HepG2 (cell line): Measurements from ENCODE around the gene CHI3L1. TPM values are rescaled to one million over a fixed set of nuclear protein-coding genes. Genes with fewer than 3 reads are reported as not detected.

ENCODE experiments used
- ATAC-seq: fragments of 200-7000 bp; cut with Tn5 transposase; 3 replicates; pipeline ENCODE4 v1.9.1; 2020; ENCODE audit warnings: mild to moderate bottlenecking, moderate library complexity
- BruUV-seq: library from RNA; stranded (reverse); fragments of 400-500 nt; replicated peaks from 2 replicates; lab custom pipeline; 2021; lab: Mats Ljungman, UMichigan
- CTCF ChIA-PET: fragments of 300-600 bp; formaldehyde crosslinking; extraction: SDS; loops from one replicate; lab custom pipeline; 2021; ENCODE audit warnings: low total read pairs, inconsistent platforms, low intra/inter-chr PET ratio; lab: Yijun Ruan, JAX
- POLR2A ChIA-PET: fragments of 350-600 bp; sonication (Branson Sonifier 250); formaldehyde crosslinking; loops from one replicate; lab custom pipeline; 2020; ENCODE audit warnings: antibody characterized with exemption, inconsistent platforms; lab: Yijun Ruan, JAX
- DNase-seq: peaks from one replicate; pipeline ENCODE4 v3.0.0-alpha.2; 2015; ENCODE audit warnings: low spot score
- FAIRE-seq: peaks from 3 replicates; lab custom pipeline; 2011; peaks lifted over from hg19 to GRCh38; lab: Jason Lieb, UNC
- H2AFZ ChIP-seq: one replicate; pipeline ENCODE4 v1.6.1; 2011; ENCODE audit warnings: low read length, inconsistent platforms
- H3K27ac ChIP-seq: fragments of 300-600 bp; 3 replicates; pipeline ENCODE4 v1.8.0; 2011; ENCODE audit warnings: mixed run types, mild to moderate bottlenecking, mixed read lengths, low read length, inconsistent platforms; ENCODE audit not compliant: insufficient read depth; ENCODE audit errors: extremely low read length
- H3K27me3 ChIP-seq, 2 experiments: fragments of 200-600 bp in 1 of 2; 2 replicates in 1 of 2; 3 replicates in 1 of 2; pipeline versions ENCODE4 v1.6.0 to v1.8.0; 2011; ENCODE audit warnings: low read length in 2 of 2, mild to moderate bottlenecking in 2 of 2, moderate library complexity in 2 of 2, inconsistent platforms in 1 of 2; ENCODE audit not compliant: insufficient read depth in 2 of 2, control insufficient read depth in 1 of 2
- H3K36me3 ChIP-seq, 2 experiments: fragments of 200-600 bp in 1 of 2; replicated peaks in 1 of 2; 2 replicates in 1 of 2; 3 replicates in 1 of 2; pipeline versions ENCODE4 v1.5.1 to v1.8.0; 2011; ENCODE audit warnings: low read length in 2 of 2, inconsistent platforms in 1 of 2; ENCODE audit not compliant: insufficient read depth in 2 of 2, control insufficient read depth in 1 of 2
- H3K4me1 ChIP-seq: 2 replicates; pipeline ENCODE4 v1.5.1; 2012; ENCODE audit warnings: low read length, inconsistent platforms; ENCODE audit not compliant: insufficient read depth
- H3K4me2 ChIP-seq: 2 replicates; pipeline ENCODE4 v1.6.0; 2011; ENCODE audit warnings: low read depth, low read length, inconsistent platforms
- H3K4me3 ChIP-seq, 3 experiments: fragments of 200-600 bp in 1 of 3; sonication (generic), shearing (Covaris generic) in 1 of 3; replicated peaks in 1 of 3; 2 replicates each; pipeline ENCODE4 v1.5.1; 2011 to 2016; ENCODE audit warnings: low read length in 3 of 3, inconsistent platforms in 2 of 3, low read depth in 2 of 3, mild to moderate bottlenecking in 2 of 3, control low read depth in 1 of 3, mixed read lengths in 1 of 3; ENCODE audit not compliant: insufficient read depth in 1 of 3
- H3K79me2 ChIP-seq: one replicate; pipeline ENCODE4 v1.6.1; 2011; ENCODE audit warnings: low read length, inconsistent platforms; ENCODE audit not compliant: insufficient read depth
- H3K9ac ChIP-seq: 2 replicates; pipeline ENCODE4 v1.6.0; 2011; ENCODE audit warnings: mild to moderate bottlenecking, low read depth, low read length, inconsistent platforms; ENCODE audit not compliant: insufficient read depth
- H3K9me3 ChIP-seq: 2 replicates; pipeline ENCODE4 v1.5.1; 2012; ENCODE audit warnings: mild to moderate bottlenecking, low read length
- H4K20me1 ChIP-seq: 2 replicates; pipeline ENCODE4 v1.6.0; 2011; ENCODE audit warnings: inconsistent platforms, mild to moderate bottlenecking, low read length, moderate library complexity; ENCODE audit not compliant: insufficient read depth
- BRF2 ChIP-seq: sonication (generic); formaldehyde crosslinking; IDR thresholded peaks from 2 replicates; pipeline ENCODE4 v1.8.1; 2022; ENCODE audit warnings: mild to moderate bottlenecking, missing genetic modification reagents
- CTCF ChIP-seq: sonication (generic); formaldehyde crosslinking; IDR thresholded peaks from 2 replicates; pipeline ENCODE4 v1.5.0; 2020; ENCODE audit warnings: mild to moderate bottlenecking, missing genetic modification reagents, moderate library complexity
- FOXK2 ChIP-seq: fragments of 450-650 bp; IDR thresholded peaks from 2 replicates; pipeline ENCODE4 v1.6.1; 2016
- MEF2D ChIP-seq: sonication (generic); formaldehyde crosslinking; IDR thresholded peaks from 2 replicates; pipeline ENCODE4 v1.5.1; 2020; ENCODE audit warnings: mild to moderate bottlenecking, missing genetic modification reagents
- XRCC5 ChIP-seq: fragments of 200-400 bp; formaldehyde crosslinking; optimal IDR thresholded peaks from 2 replicates; pipeline ENCODE3; 2017; ENCODE audit warnings: mild to moderate bottlenecking, low read length
- ZBTB10 ChIP-seq: sonication (generic); formaldehyde crosslinking; IDR thresholded peaks from 2 replicates; pipeline ENCODE4 v1.4.0; 2020; ENCODE audit warnings: missing genetic modification reagents, borderline replicate concordance
- ZNF333 ChIP-seq: sonication (generic); formaldehyde crosslinking; IDR thresholded peaks from 2 replicates; pipeline ENCODE4 v1.4.0; 2020; ENCODE audit warnings: mild to moderate bottlenecking, missing genetic modification reagents, borderline replicate concordance
- ZNF460 ChIP-seq: sonication (generic); formaldehyde crosslinking; IDR thresholded peaks from 2 replicates; pipeline ENCODE4 v1.5.1; 2020; ENCODE audit warnings: missing genetic modification reagents, mild to moderate bottlenecking, borderline replicate concordance
- ZNF646 ChIP-seq: sonication (generic); formaldehyde crosslinking; IDR thresholded peaks from 2 replicates; pipeline ENCODE4 v1.9.0; 2021; ENCODE audit warnings: mild to moderate bottlenecking, missing genetic modification reagents
- ZSCAN22 ChIP-seq: sonication (generic); formaldehyde crosslinking; IDR thresholded peaks from 2 replicates; pipeline ENCODE4 v1.4.0; 2020; ENCODE audit warnings: mild to moderate bottlenecking, missing genetic modification reagents
- WGBS: methylation state at CpG from one replicate; pipeline ENCODE4 v1.1.6; 2017; ENCODE audit warnings: low lambda C conversion rate; 5-methylcytosine and 5-hydroxymethylcytosine counted together
- in situ Hi-C: cut with HindIII; loops from 2 replicates; pipeline ENCODE4 v1.10.0; 2017; ENCODE audit warnings: low pct_unique_long_range_greater_than_20kb; ENCODE audit not compliant: extremely low pct_ligation_motif_present
- intact Hi-C: fragments of 100-400 bp; cut with micrococcal nuclease; formaldehyde crosslinking; loops from one replicate; pipeline ENCODE4 v1.10.0; 2022; ENCODE audit not compliant: unreplicated experiment
- polyA plus RNA-seq, 8 experiments: library from polyadenylated mRNA; depleted of rRNA in 3 of 8; stranded (reverse) in 7 of 8; unstranded in 1 of 8; fragments of >200 nt; fragmentation: Illumina TruSeq in 4 of 8; extraction: Trizol in 4 of 8; gene quantifications; 2 replicates each; pipeline versions ENCODE4 v1.2.1 to v1.2.3, GENCODE V29; 2011 to 2016; ENCODE audit warnings: low read depth in 4 of 8, missing spikeins in 1 of 8, mixed read lengths in 1 of 8; ENCODE audit not compliant: insufficient read depth in 1 of 8
- total RNA-seq, 5 experiments: library from RNA; depleted of rRNA; stranded (reverse); fragments of >200 nt; fragmentation: Illumina TruSeq; extraction: Trizol; gene quantifications; 2 replicates each; pipeline ENCODE4 v1.2.3, GENCODE V29; 2016; ENCODE audit warnings: low read depth in 1 of 5

Gene CHI3L1
- total and polyA plus RNA-seq, 2 of the 13 experiments (the other 11 are each of a cell fraction or from before 2014, with no cell fraction given), result 0.09 to 0.13 TPM

GRCh38 chr1:203148579-203148978, 37.9 kb downstream of the CHI3L1 start (continued):
- TF ChIP-seq ZBTB10 (CRISPR knock-in tag) (no peak), ZNF646 (CRISPR knock-in tag) (no peak)
- TF ChIP-seq, all 625 proteins: peak for 0

DNA sequence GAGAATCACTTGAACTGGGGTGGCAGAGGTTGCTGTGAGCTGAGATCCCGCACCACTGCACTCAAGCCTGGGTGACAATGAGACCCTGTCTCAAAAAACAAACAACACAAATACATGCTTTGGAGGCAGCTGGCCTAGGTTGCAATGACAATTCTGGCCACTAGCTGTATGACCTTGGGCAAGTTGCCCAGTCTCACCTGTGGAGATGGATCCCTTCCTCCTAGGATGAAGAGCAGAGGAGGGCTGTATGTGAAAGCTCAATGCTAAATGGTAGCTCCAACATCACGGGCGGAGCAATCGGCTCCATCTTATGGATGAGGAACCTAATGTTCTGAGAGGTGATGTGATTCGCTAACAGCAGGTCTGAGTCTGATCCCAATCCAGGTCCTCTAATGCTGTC, 38.4 kb downstream of the CHI3L1 start:
- FAIRE-seq (peak; percentile 64), ATAC-seq (peak; percentile 69)
- TF ChIP-seq MEF2D (CRISPR knock-in tag), result no peak
- TF ChIP-seq ZNF333 (CRISPR knock-in tag), result no peak
- TF ChIP-seq BRF2, result no peak
- peak; percentile 39 for TF ChIP-seq CTCF (CRISPR knock-in tag)
- peak; percentile 23 for TF ChIP-seq XRCC5
- 0 out of 2 replicates have a peak, but pooled peaks have one; percentile 11 for TF ChIP-seq ZNF460 (CRISPR knock-in tag)
- TF ChIP-seq FOXK2, result no peak
- no peak for TF ChIP-seq ZSCAN22 (CRISPR knock-in tag)

More for the DNA sequence above, 38.4 kb downstream of the CHI3L1 start:
- Histone ChIP-seq H3K4me2 (no peak overlapping the region), H3K9me3 (no peaks in the 10 kb centered on the region), H3K36me3 (no peaks in the 10 kb centered on the region), H3K4me3 (no peak overlapping the region), H3K4me1 (0 out of 2 replicates have a peak, but pooled peaks cover 6% of the 10 kb centered on the region), H2AFZ (no peak overlapping the region), H3K27ac (no peak overlapping the region), H3K79me2 (no peaks in the 10 kb centered on the region), H4K20me1 (no peaks in the 10 kb centered on the region), H3K9ac (no peak overlapping the region), H3K27me3 (peaks cover 2 to 18% of the 10 kb centered on the region in 2 experiments; a peak in 4 of 5 replicates)
- 96% methylated on average over 4 of the region's 5 CpGs for WGBS
- CTCF ChIA-PET, result no interaction called here
- POLR2A ChIA-PET, result no interaction called here
- intact Hi-C loops, result no loop called here
- BruUV-seq, result no TSS peak
- peak; percentile 20 for DNase-seq
- in situ Hi-C loops, result no loop called here
